Measurements from ENCODE around the gene CEP95. TPM values are rescaled to one million over a fixed set of nuclear protein-coding genes. Genes with fewer than 3 reads are reported as not detected.

CEP95 gene
- total and polyA plus RNA-seq, 10 of the 15 experiments (the other 5 are each of a cell fraction or from before 2014, with no cell fraction given), result 17.7 to 54.9 (median 29.6) TPM

GRCh38 chr17:64555281-64555680, 48.5 kb downstream of the CEP95 start (continued):
- TF ChIP-seq BCLAF1 (IDR thresholded peaks at IDR 0.05) (no peak), NR2C2 (IDR thresholded peaks at IDR 0.05; ENCODE audit: borderline replicate concordance, control insufficient read depth, insufficient read length, low read depth) (no peak), RUNX3 (IDR thresholded peaks at IDR 0.05; ENCODE audit: low read length) (no peak), SREBF2 (IDR thresholded peaks at IDR 0.05; ENCODE audit: low read length) (no peak), MTA3 (IDR thresholded peaks at IDR 0.05; ENCODE audit: borderline replicate concordance, low read length) (no peak), IRF4 (IDR thresholded peaks at IDR 0.05; ENCODE audit: low read depth, low read length) (no peak), TAF1 (IDR thresholded peaks at IDR 0.05; ENCODE audit: borderline replicate concordance, low read depth, low read length) (no peak), SP1 (IDR thresholded peaks at IDR 0.05; ENCODE audit: low read depth, low read length) (no peak)
- TF ChIP-seq, protein P1, sequence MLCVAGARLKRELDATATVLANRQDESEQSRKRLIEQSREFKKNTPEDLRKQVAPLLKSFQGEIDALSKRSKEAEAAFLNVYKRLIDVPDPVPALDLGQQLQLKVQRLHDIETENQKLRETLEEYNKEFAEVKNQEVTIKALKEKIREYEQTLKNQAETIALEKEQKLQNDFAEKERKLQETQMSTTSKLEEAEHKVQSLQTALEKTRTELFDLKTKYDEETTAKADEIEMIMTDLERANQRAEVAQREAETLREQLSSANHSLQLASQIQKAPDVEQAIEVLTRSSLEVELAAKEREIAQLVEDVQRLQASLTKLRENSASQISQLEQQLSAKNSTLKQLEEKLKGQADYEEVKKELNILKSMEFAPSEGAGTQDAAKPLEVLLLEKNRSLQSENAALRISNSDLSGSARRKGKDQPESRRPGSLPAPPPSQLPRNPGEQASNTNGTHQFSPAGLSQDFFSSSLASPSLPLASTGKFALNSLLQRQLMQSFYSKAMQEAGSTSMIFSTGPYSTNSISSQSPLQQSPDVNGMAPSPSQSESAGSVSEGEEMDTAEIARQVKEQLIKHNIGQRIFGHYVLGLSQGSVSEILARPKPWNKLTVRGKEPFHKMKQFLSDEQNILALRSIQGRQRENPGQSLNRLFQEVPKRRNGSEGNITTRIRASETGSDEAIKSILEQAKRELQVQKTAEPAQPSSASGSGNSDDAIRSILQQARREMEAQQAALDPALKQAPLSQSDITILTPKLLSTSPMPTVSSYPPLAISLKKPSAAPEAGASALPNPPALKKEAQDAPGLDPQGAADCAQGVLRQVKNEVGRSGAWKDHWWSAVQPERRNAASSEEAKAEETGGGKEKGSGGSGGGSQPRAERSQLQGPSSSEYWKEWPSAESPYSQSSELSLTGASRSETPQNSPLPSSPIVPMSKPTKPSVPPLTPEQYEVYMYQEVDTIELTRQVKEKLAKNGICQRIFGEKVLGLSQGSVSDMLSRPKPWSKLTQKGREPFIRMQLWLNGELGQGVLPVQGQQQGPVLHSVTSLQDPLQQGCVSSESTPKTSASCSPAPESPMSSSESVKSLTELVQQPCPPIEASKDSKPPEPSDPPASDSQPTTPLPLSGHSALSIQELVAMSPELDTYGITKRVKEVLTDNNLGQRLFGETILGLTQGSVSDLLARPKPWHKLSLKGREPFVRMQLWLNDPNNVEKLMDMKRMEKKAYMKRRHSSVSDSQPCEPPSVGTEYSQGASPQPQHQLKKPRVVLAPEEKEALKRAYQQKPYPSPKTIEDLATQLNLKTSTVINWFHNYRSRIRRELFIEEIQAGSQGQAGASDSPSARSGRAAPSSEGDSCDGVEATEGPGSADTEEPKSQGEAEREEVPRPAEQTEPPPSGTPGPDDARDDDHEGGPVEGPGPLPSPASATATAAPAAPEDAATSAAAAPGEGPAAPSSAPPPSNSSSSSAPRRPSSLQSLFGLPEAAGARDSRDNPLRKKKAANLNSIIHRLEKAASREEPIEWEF (IDR thresholded peaks at IDR 0.05; ENCODE audit: insufficient replicate concordance, low read depth, low read length), result no peak

Data from GM12878 (cell line).